ENCODE data around the gene FBXL7. TPM values are rescaled to one million over a fixed set of nuclear protein-coding genes. Genes with fewer than 3 reads are reported as not detected.

FBXL7 gene
- total RNA-seq, 2 experiments from 2014 or later = not detected

- Histone ChIP-seq H3K4me3 (ENCODE audit: low read depth, low read length, poor library complexity, severe bottlenecking) (no peak overlapping the region), H3K9me3 (ENCODE audit: low read length) (no peaks in the 10 kb centered on the region), H3K4me1 (ENCODE audit: insufficient read depth, low read length, poor library complexity, severe bottlenecking) (no peaks in the 10 kb centered on the region), H4K20me1 (ENCODE audit: insufficient read depth, low read length) (no peaks in the 10 kb centered on the region), H3K79me2 (ENCODE audit: insufficient read depth, low read depth, low read length) (no peaks in the 10 kb centered on the region), H3K9me2 (ENCODE audit: insufficient read depth, low read length) (no peaks in the 10 kb centered on the region), H2AFZ (ENCODE audit: low read length) (no peak overlapping the region), H3K27ac (ENCODE audit: low read depth, low read length, poor library complexity, severe bottlenecking) (no peak overlapping the region), H3K4me2 (ENCODE audit: low read length) (no peak overlapping the region), H3K36me3 (ENCODE audit: insufficient read depth, low read length) (no peaks in the 10 kb centered on the region)
- ChIA-PET POLR2A (interaction anchor here (0.7 kb wide), 1 partner anchor 11 kb away, joined by 3 read pairs; no protein-coding TSS in a partner anchor), CTCF (ENCODE audit: unreplicated experiment) (no interaction called here)
- BruUV-seq (replicated peaks) = no TSS peak
- intact Hi-C loops (cut with micrococcal nuclease; ENCODE audit: unreplicated experiment) = no loop called here
- TF ChIP-seq CTCF (conservative IDR thresholded peaks at IDR 0.05; ENCODE audit: low read length) = no peak
- TF ChIP-seq EZH2phosphoT487 (IDR thresholded peaks at IDR 0.05; ENCODE audit: borderline replicate concordance, low read depth, low read length) = no peak
- no peak for DNase-seq (ENCODE audit: low spot score)
Observed at GRCh38 chr5:15566306-15566705, 66.3 kb downstream of the FBXL7 start.

- no peak overlapping the region for H2AFZ ChIP-seq (ENCODE audit: low read length)
- ChIA-PET POLR2A (interaction anchor here (0.7 kb wide), 1 partner anchor 10 kb away, joined by 3 read pairs; no protein-coding TSS in a partner anchor), CTCF (ENCODE audit: unreplicated experiment) (no interaction called here)
- intact Hi-C loops (cut with micrococcal nuclease; ENCODE audit: unreplicated experiment) = no loop called here
- no peaks in the 10 kb centered on the region for H3K4me1 ChIP-seq (ENCODE audit: insufficient read depth, low read length, poor library complexity, severe bottlenecking)
- no peak overlapping the region for H3K4me3 ChIP-seq (ENCODE audit: low read depth, low read length, poor library complexity, severe bottlenecking)
- H3K4me2 ChIP-seq (ENCODE audit: low read length) = no peak overlapping the region
- no peaks in the 10 kb centered on the region for H3K9me2 ChIP-seq (ENCODE audit: insufficient read depth, low read length)
- no peaks in the 10 kb centered on the region for H3K9me3 ChIP-seq (ENCODE audit: low read length)
- no peak for TF ChIP-seq CTCF (conservative IDR thresholded peaks at IDR 0.05; ENCODE audit: low read length)
- TF ChIP-seq EZH2phosphoT487 (IDR thresholded peaks at IDR 0.05; ENCODE audit: borderline replicate concordance, low read depth, low read length) = no peak
- no peak for DNase-seq (ENCODE audit: low spot score)
- BruUV-seq (replicated peaks) = no TSS peak
- H3K79me2 ChIP-seq (ENCODE audit: insufficient read depth, low read depth, low read length) = no peaks in the 10 kb centered on the region
- no peak overlapping the region for H3K27ac ChIP-seq (ENCODE audit: low read depth, low read length, poor library complexity, severe bottlenecking)
- H3K36me3 ChIP-seq (ENCODE audit: insufficient read depth, low read length) = no peaks in the 10 kb centered on the region
- no peaks in the 10 kb centered on the region for H4K20me1 ChIP-seq (ENCODE audit: insufficient read depth, low read length)
Observed at GRCh38 chr5:15566789-15567188, 66.8 kb downstream of the FBXL7 start.

- TF ChIP-seq CTCF (conservative IDR thresholded peaks at IDR 0.05; ENCODE audit: low read length) (no peak), EZH2phosphoT487 (IDR thresholded peaks at IDR 0.05; ENCODE audit: borderline replicate concordance, low read depth, low read length) (no peak)
- H3K27ac ChIP-seq (ENCODE audit: low read depth, low read length, poor library complexity, severe bottlenecking) = no peak overlapping the region
- CTCF ChIA-PET (ENCODE audit: unreplicated experiment) = no interaction called here
- no peak overlapping the region for H3K4me2 ChIP-seq (ENCODE audit: low read length)
- H3K4me1 ChIP-seq (ENCODE audit: insufficient read depth, low read length, poor library complexity, severe bottlenecking) = no peaks in the 10 kb centered on the region
- H3K79me2 ChIP-seq (ENCODE audit: insufficient read depth, low read depth, low read length) = no peaks in the 10 kb centered on the region
- no peaks in the 10 kb centered on the region for H3K9me3 ChIP-seq (ENCODE audit: low read length)
- no peak overlapping the region for H3K4me3 ChIP-seq (ENCODE audit: low read depth, low read length, poor library complexity, severe bottlenecking)
- no peaks in the 10 kb centered on the region for H3K9me2 ChIP-seq (ENCODE audit: insufficient read depth, low read length)
- BruUV-seq (replicated peaks) = no TSS peak
- POLR2A ChIA-PET = interaction anchor here (0.8 kb wide), 1 partner anchor 55 kb away, joined by 3 read pairs; no protein-coding TSS in a partner anchor
- intact Hi-C loops (cut with micrococcal nuclease; ENCODE audit: unreplicated experiment) = no loop called here
- H3K36me3 ChIP-seq (ENCODE audit: insufficient read depth, low read length) = no peaks in the 10 kb centered on the region
- DNase-seq (ENCODE audit: low spot score) = no peak
- no peak overlapping the region for H2AFZ ChIP-seq (ENCODE audit: low read length)
- H4K20me1 ChIP-seq (ENCODE audit: insufficient read depth, low read length) = no peaks in the 10 kb centered on the region
Observed at GRCh38 chr5:15570491-15570890, 70.5 kb downstream of the FBXL7 start.
